ENCODE data around the gene PRRC2A. TPM values are rescaled to one million over a fixed set of nuclear protein-coding genes. Genes with fewer than 3 reads are reported as not detected.
"Not testable (repeated sequence)": the region's sequence is repeated elsewhere in the genome, so short reads cannot be mapped to it uniquely, and the experiment has no call there.

Gene PRRC2A
- total RNA-seq, 1 donor from 2014 or later, result 230 TPM

GRCh38 chr6:31582230-31582643 lies 38.3 kb upstream of the PRRC2A start, which contains the start of gene LTB:
TSS of gene LTB (minus strand) at chr6:31582424. CDS start at chr6:31582417, 7 bp downstream.
- intact Hi-C loops (cut with micrococcal nuclease), result loop anchor here (1.0 to 5.0 kb wide), 3 partner anchors 13 to 90 kb away; no protein-coding TSS in a partner anchor

GRCh38 chr6:31585491-31585890 lies 35.0 kb upstream of the PRRC2A start:
- intact Hi-C loops (cut with micrococcal nuclease), result loop anchor here (1.0 kb wide), 3 partner anchors 13 to 868 kb away; partner anchors contain the start of genes LTA, MDC1 and NFKBIL1

GRCh38 chr6:31586008-31586407 lies 34.5 kb upstream of the PRRC2A start, which contains the start of gene LST1:
TSS of gene LST1 (plus strand) at chr6:31586277. CDS start at chr6:31587300, 1,023 bp downstream.
- intact Hi-C loops (cut with micrococcal nuclease), result loop anchor here (1.0 kb wide), 1 partner anchor 8 kb away; no protein-coding TSS in a partner anchor

GRCh38 chr6:31586599-31587281 lies 33.8 kb upstream of the PRRC2A start:
- intact Hi-C loops (cut with micrococcal nuclease), result loop anchor here (1.0 kb wide), 1 partner anchor 8 kb away; no protein-coding TSS in a partner anchor

GRCh38 chr6:31587791-31588777 lies 32.4 kb upstream of the PRRC2A start:
- intact Hi-C loops (cut with micrococcal nuclease), result no loop called here

- intact Hi-C loops (cut with micrococcal nuclease), result no loop called here
These were observed 31.5 kb upstream of the PRRC2A start for GRCh38 chr6:31588871-31589650.

- intact Hi-C loops (cut with micrococcal nuclease), result not testable (repeated sequence)
These were observed 29.8 kb upstream of the PRRC2A start for GRCh38 chr6:31590691-31591090.

GRCh38 chr6:31592396-31592771 lies 28.1 kb upstream of the PRRC2A start:
- intact Hi-C loops (cut with micrococcal nuclease), result no loop called here

- intact Hi-C loops (cut with micrococcal nuclease), result no loop called here
These were observed 23.5 kb upstream of the PRRC2A start for GRCh38 chr6:31597006-31597405.

GRCh38 chr6:31607317-31607716 lies 13.2 kb upstream of the PRRC2A start:
- intact Hi-C loops (cut with micrococcal nuclease), result no loop called here

- intact Hi-C loops (cut with micrococcal nuclease), result no loop called here
These were observed 10.8 kb upstream of the PRRC2A start for GRCh38 chr6:31609519-31610406.

- intact Hi-C loops (cut with micrococcal nuclease), result no loop called here
These were observed 9.5 kb upstream of the PRRC2A start for GRCh38 chr6:31610968-31611367.

GRCh38 chr6:31614075-31614619 lies 6.4 kb upstream of the PRRC2A start:
- intact Hi-C loops (cut with micrococcal nuclease), result no loop called here

- intact Hi-C loops (cut with micrococcal nuclease), result no loop called here
These were observed 5.6 kb upstream of the PRRC2A start, which contains the start of gene AIF1 for GRCh38 chr6:31614684-31615578. TSS of gene AIF1 (plus strand) at chr6:31615234. CDS start at chr6:31615330, 96 bp downstream.

- intact Hi-C loops (cut with micrococcal nuclease), result no loop called here
These were observed 4.8 kb upstream of the PRRC2A start for GRCh38 chr6:31615748-31616147.

GRCh38 chr6:31617010-31617409 lies 3.5 kb upstream of the PRRC2A start:
- intact Hi-C loops (cut with micrococcal nuclease), result no loop called here

GRCh38 chr6:31619805-31620585 lies 520 bp upstream of the PRRC2A start:
- intact Hi-C loops (cut with micrococcal nuclease), result loop anchor here (1.0 to 5.0 kb wide), 21 partner anchors 32 to 900 kb away; partner anchors contain the start of genes ABHD16A, ATF6B, BAG6 and CCHCR1
